H1 (cell line): ENCODE data around the gene HSD11B1L. TPM values are rescaled to one million over a fixed set of nuclear protein-coding genes. Genes with fewer than 3 reads are reported as not detected.

Source experiments
- CEBPB ChIP-seq: IDR thresholded peaks from 2 replicates; pipeline ENCODE4 v1.6.1; 2012; ENCODE audit warnings: low read depth, low read length
- CHD1 ChIP-seq: IDR thresholded peaks from 2 replicates; pipeline ENCODE4 v1.6.1; 2012; ENCODE audit warnings: low read depth, low read length, improper control_type of control experiment
- CREB1 ChIP-seq: IDR thresholded peaks from 2 replicates; pipeline ENCODE4 v1.6.1; 2012; ENCODE audit warnings: inconsistent platforms
- MAX ChIP-seq: IDR thresholded peaks from 2 replicates; pipeline ENCODE4 v1.6.1; 2012; ENCODE audit warnings: inconsistent platforms
- POLR2AphosphoS5 ChIP-seq: IDR thresholded peaks from 2 replicates; pipeline ENCODE4 v1.6.1; 2011; ENCODE audit warnings: low read depth, low read length
- SIX5 ChIP-seq: IDR thresholded peaks from 2 replicates; pipeline ENCODE4 v1.6.1; 2011; ENCODE audit warnings: mild to moderate bottlenecking, low read depth, low read length
- polyA plus RNA-seq, 7 experiments: library from polyadenylated mRNA; depleted of rRNA in 3 of 7; stranded (reverse) in 5 of 7; unstranded in 2 of 7; fragments of >200 nt in 5 of 7; fragments of 200-250 nt in 2 of 7; gene quantifications; 1 replicate in 5 of 7; 2 replicates in 1 of 7; 4 replicates in 1 of 7; pipeline versions ENCODE4 v1.2.1 to v1.2.3, GENCODE V29; 2011 to 2013; ENCODE audit warnings: missing spikeins in 2 of 7, mixed read lengths in 2 of 7
- total RNA-seq: library from RNA; stranded (reverse); fragmentation: NEBNext Ultra II Directional; extraction: Animal tissue kit (Norgen Biotek cat#: 25700); gene quantifications from 2 replicates; pipeline ENCODE4 v1.2.1, GENCODE V29; 2021
- TF ChIP-seq, protein P1 (sequence below), 3 experiments: IDR thresholded peaks; 1 replicate in 2 of 3; 2 replicates in 1 of 3; pipeline versions ENCODE4 v1.5.1 to v1.6.1; 2011; ENCODE audit warnings: low read length in 3 of 3, mild to moderate bottlenecking in 3 of 3, inconsistent platforms in 2 of 3, low read depth in 1 of 3, moderate library complexity in 1 of 3; ENCODE audit not compliant: insufficient read depth in 1 of 3; ENCODE audit errors: control extremely low read depth in 1 of 3
- TF ChIP-seq, protein P2 (sequence below): IDR thresholded peaks from 2 replicates; pipeline ENCODE4 v1.6.1; 2012; ENCODE audit warnings: inconsistent platforms
- TF ChIP-seq, protein P3 (sequence below): fragments of 300-600 bp; sonication (generic); IDR thresholded peaks from 2 replicates; pipeline ENCODE4 v1.7.1; 2012; ENCODE audit warnings: low read length, moderate library complexity, mild to moderate bottlenecking, inconsistent platforms; ENCODE audit not compliant: insufficient replicate concordance

The HSD11B1L gene
- total and polyA plus RNA-seq, 2 of the 8 experiments (the other 6 are each of a cell fraction or from before 2014, with no cell fraction given) = 8.2 to 20.6 TPM

DNA sequence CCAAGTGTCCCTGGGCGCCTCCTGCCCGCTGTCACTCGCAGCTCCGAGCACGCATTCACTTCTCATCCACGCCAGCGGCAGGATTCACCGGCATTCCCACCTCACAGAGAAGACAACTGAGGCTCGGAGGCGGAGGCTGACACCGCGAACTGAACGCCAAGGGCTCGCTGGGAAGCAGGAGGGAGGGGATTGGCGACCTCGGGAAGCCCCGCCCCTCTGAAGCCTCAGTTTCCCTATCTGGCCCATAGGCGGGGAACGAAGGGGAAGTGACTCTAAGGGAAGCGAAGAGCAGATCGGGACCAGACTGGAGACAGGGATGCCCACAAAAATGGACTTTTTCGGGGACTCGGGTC lies 767 bp upstream of the HSD11B1L start (continued):
- TF ChIP-seq, protein P1, sequence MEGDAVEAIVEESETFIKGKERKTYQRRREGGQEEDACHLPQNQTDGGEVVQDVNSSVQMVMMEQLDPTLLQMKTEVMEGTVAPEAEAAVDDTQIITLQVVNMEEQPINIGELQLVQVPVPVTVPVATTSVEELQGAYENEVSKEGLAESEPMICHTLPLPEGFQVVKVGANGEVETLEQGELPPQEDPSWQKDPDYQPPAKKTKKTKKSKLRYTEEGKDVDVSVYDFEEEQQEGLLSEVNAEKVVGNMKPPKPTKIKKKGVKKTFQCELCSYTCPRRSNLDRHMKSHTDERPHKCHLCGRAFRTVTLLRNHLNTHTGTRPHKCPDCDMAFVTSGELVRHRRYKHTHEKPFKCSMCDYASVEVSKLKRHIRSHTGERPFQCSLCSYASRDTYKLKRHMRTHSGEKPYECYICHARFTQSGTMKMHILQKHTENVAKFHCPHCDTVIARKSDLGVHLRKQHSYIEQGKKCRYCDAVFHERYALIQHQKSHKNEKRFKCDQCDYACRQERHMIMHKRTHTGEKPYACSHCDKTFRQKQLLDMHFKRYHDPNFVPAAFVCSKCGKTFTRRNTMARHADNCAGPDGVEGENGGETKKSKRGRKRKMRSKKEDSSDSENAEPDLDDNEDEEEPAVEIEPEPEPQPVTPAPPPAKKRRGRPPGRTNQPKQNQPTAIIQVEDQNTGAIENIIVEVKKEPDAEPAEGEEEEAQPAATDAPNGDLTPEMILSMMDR (IDR thresholded peaks at IDR 0.05; ENCODE audit: control extremely low read depth in 1 of 3, insufficient read depth in 1 of 3, low read depth in 1 of 3, low read length in 3 of 3) = no peak
- TF ChIP-seq POLR2AphosphoS5 (no peak; the same call in 1 of the 2 replicates), CHD1 (no peak), SIX5 (no peak), CREB1 (no peak), CEBPB (no peak), MAX (peak; percentile 2; the same call in 1 of the 2 replicates)
- TF ChIP-seq, protein P2, sequence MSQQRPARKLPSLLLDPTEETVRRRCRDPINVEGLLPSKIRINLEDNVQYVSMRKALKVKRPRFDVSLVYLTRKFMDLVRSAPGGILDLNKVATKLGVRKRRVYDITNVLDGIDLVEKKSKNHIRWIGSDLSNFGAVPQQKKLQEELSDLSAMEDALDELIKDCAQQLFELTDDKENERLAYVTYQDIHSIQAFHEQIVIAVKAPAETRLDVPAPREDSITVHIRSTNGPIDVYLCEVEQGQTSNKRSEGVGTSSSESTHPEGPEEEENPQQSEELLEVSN = no peak
- TF ChIP-seq, protein P3, sequence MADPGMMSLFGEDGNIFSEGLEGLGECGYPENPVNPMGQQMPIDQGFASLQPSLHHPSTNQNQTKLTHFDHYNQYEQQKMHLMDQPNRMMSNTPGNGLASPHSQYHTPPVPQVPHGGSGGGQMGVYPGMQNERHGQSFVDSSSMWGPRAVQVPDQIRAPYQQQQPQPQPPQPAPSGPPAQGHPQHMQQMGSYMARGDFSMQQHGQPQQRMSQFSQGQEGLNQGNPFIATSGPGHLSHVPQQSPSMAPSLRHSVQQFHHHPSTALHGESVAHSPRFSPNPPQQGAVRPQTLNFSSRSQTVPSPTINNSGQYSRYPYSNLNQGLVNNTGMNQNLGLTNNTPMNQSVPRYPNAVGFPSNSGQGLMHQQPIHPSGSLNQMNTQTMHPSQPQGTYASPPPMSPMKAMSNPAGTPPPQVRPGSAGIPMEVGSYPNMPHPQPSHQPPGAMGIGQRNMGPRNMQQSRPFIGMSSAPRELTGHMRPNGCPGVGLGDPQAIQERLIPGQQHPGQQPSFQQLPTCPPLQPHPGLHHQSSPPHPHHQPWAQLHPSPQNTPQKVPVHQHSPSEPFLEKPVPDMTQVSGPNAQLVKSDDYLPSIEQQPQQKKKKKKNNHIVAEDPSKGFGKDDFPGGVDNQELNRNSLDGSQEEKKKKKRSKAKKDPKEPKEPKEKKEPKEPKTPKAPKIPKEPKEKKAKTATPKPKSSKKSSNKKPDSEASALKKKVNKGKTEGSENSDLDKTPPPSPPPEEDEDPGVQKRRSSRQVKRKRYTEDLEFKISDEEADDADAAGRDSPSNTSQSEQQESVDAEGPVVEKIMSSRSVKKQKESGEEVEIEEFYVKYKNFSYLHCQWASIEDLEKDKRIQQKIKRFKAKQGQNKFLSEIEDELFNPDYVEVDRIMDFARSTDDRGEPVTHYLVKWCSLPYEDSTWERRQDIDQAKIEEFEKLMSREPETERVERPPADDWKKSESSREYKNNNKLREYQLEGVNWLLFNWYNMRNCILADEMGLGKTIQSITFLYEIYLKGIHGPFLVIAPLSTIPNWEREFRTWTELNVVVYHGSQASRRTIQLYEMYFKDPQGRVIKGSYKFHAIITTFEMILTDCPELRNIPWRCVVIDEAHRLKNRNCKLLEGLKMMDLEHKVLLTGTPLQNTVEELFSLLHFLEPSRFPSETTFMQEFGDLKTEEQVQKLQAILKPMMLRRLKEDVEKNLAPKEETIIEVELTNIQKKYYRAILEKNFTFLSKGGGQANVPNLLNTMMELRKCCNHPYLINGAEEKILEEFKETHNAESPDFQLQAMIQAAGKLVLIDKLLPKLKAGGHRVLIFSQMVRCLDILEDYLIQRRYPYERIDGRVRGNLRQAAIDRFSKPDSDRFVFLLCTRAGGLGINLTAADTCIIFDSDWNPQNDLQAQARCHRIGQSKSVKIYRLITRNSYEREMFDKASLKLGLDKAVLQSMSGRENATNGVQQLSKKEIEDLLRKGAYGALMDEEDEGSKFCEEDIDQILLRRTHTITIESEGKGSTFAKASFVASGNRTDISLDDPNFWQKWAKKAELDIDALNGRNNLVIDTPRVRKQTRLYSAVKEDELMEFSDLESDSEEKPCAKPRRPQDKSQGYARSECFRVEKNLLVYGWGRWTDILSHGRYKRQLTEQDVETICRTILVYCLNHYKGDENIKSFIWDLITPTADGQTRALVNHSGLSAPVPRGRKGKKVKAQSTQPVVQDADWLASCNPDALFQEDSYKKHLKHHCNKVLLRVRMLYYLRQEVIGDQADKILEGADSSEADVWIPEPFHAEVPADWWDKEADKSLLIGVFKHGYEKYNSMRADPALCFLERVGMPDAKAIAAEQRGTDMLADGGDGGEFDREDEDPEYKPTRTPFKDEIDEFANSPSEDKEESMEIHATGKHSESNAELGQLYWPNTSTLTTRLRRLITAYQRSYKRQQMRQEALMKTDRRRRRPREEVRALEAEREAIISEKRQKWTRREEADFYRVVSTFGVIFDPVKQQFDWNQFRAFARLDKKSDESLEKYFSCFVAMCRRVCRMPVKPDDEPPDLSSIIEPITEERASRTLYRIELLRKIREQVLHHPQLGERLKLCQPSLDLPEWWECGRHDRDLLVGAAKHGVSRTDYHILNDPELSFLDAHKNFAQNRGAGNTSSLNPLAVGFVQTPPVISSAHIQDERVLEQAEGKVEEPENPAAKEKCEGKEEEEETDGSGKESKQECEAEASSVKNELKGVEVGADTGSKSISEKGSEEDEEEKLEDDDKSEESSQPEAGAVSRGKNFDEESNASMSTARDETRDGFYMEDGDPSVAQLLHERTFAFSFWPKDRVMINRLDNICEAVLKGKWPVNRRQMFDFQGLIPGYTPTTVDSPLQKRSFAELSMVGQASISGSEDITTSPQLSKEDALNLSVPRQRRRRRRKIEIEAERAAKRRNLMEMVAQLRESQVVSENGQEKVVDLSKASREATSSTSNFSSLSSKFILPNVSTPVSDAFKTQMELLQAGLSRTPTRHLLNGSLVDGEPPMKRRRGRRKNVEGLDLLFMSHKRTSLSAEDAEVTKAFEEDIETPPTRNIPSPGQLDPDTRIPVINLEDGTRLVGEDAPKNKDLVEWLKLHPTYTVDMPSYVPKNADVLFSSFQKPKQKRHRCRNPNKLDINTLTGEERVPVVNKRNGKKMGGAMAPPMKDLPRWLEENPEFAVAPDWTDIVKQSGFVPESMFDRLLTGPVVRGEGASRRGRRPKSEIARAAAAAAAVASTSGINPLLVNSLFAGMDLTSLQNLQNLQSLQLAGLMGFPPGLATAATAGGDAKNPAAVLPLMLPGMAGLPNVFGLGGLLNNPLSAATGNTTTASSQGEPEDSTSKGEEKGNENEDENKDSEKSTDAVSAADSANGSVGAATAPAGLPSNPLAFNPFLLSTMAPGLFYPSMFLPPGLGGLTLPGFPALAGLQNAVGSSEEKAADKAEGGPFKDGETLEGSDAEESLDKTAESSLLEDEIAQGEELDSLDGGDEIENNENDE = no peak
